ENCODE results near the gene CAPNS1.
A peak's percentile ranks its signal among the peaks of the same experiment; 100 is the strongest.

- TF ChIP-seq TCF4 (CRISPR knock-in tag; IDR thresholded peaks at IDR 0.05; ENCODE audit: borderline replicate concordance), result peak; percentile 12; the same call in 1 of the 2 replicates
- no peak for TF ChIP-seq ZFP30 (CRISPR knock-in tag; IDR thresholded peaks at IDR 0.05)
- TF ChIP-seq RARB (CRISPR knock-in tag; IDR thresholded peaks at IDR 0.05), result no peak
These were observed 29.4 kb downstream of the CAPNS1 start for GRCh38 chr19:36169084-36169760.

All from SK-N-SH treated with all-trans-retinoic acid at 6 μM for 48 hours (cell line).